Measurements from ENCODE around the gene RANBP9.

Gene RANBP9

GRCh38 chr6:13604546-13605416 lies 106.9 kb downstream of the RANBP9 start:
- DNase-seq = no peak

- DNase-seq = no peak
Measured at GRCh38 chr6:13604135-13604534, 107.5 kb downstream of the RANBP9 start.

- DNase-seq = no peak
Measured at GRCh38 chr6:13600036-13600435, 111.6 kb downstream of the RANBP9 start.

DNA sequence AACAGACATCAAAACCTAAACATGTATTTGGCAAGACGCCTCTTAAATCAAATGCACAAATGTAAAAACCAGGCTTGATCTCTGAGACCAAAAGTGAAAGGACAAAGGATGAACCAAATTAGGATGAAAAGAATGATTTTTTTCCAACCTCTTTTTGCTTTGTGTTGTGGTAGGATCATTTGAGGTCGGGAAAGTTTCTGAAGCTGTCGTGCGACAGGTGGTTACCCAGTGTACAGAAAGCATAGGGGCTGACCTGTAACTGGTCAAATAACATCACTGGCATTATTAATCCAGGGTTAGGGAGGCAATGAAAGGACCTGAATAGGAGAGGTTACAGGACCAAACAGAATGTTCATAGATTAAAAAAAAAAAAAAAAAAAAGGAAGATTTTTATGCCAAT lies 114.6 kb downstream of the RANBP9 start:
- DNase-seq = no peak

GRCh38 chr6:13593720-13594119 lies 117.9 kb downstream of the RANBP9 start:
- no peak for DNase-seq

- DNase-seq = no peak
Measured at GRCh38 chr6:13593103-13593502, 118.5 kb downstream of the RANBP9 start.

DNA sequence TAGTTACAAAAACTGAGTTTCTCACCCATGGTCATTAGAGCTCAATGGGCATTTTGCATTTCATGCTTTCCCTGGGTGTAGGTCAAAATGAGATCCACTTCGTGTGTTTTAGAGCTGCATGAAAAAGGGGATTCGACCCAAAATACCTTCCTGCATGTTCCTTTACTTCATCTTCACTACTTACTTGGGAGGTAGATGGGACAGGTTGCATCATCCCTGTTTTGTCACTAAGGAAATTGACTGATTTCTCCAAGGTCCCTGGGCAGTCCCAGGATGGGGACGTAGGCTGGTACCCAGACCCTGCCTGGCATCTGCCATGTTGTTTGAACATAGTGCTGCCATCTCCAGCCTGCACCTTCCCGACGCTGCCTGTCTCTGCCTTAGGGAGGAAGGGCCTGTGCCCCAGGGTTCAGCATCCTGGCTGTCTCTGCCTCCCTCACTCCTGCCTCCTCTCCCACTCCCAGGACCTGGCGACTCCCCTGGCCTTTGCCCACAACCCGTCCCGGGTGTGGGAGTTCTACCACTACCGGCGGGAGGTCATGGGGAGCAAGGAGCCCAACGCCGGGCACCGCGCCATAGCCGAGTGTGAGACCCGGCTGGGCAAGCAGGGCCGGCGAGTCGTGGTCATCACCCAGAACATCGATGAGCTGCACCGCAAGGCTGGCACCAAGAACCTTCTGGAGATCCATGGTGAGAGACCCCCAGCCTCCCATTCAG lies 120.3 kb downstream of the RANBP9 start:
- no peak for DNase-seq

- no peak for DNase-seq
Measured at GRCh38 chr6:13590574-13591153, 121.0 kb downstream of the RANBP9 start.

- no peak for DNase-seq
Measured at GRCh38 chr6:13589801-13590200, 121.8 kb downstream of the RANBP9 start.

DNA sequence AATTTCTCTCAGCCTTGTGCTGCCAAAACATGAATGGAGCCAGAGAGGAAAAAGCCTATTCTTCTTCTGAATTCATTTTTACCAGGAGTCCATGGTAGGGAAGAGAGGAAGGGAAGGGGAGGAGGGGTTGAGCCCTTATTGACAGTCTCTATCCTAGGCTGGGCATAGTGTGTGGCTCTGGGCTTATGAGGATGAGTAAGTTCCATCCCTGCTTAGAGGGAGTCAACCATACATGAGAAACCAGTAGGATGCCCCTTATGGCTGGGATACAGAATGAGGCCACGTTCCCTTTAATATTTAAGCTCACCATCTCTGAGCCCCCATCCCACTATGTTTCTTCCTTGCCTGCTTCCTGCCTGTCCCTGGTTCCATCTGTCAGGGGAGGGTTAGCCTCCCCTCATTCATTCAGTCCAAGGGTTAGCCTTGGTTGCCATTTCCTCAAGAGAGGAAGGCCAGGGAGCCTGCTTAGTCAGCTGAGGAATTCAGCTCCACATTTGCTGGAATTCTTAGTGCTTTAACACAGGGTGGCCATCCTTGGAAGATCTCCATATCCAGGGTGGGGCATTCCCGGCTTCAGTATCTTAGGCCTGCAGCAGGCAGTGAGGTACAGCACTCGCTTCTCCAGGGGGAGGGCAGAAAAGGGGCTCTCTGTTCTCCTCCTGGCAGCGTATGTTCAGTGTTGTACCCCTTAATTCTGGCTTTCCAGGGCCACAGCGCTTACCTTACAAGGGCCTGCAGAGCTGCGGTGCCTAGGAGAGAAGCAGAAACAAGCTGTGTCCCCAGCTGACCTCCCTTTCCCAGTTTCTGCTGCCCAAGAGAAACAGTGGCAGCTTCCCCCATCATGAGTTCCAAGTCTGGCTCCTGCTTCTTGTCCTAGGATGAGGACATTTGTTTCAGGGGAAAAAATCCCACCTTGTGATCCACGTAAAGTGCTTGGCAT lies 124.8 kb downstream of the RANBP9 start:
- no peak for DNase-seq

DNA sequence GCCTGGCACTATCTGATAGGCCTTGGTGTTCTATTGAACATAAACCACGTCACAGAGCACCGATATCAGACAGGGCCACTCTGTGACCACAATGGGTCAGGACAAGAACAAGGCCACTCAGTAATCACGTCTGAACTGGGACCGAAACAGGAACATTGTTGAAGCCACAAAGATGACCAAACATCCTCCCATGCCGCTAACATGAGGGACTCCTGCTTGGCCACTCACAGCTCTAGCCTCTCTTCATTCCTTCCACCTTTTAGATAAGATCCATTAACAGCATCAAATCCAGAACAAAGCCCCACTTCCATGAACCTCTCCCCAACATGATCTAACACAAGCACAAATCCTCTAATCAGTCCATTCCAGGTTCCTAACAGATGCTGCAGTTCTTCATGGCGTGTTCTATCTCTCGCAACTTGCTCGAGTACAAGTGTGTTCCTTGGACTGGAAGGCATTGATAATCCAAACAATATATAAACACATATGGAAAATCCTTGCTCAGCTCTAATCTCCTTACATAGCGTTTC lies 129.9 kb downstream of the RANBP9 start:
- peak in 5 of 58 donors; percentile 7 to 31 (median 9) for DNase-seq

DNA sequence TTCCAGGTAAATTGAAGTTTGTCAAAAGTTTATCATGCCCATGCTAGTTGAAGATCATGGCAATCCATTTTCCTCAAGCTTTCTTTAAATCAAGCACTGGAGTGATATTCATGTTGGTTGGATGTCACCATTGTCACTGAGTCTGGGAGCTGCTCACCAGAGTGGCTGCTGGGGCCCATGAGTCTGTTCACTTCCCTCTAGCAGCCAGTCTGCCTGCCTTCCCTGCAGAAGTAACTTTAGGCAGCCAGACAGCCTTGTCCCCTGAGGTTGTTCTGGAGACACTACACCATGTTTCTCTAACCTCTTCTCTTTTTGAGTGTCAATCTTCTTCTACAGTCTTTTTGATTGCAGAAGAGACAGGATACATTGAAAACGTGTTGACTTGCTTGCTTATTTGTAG lies 131.7 kb downstream of the RANBP9 start:
- no peak for DNase-seq

DNA sequence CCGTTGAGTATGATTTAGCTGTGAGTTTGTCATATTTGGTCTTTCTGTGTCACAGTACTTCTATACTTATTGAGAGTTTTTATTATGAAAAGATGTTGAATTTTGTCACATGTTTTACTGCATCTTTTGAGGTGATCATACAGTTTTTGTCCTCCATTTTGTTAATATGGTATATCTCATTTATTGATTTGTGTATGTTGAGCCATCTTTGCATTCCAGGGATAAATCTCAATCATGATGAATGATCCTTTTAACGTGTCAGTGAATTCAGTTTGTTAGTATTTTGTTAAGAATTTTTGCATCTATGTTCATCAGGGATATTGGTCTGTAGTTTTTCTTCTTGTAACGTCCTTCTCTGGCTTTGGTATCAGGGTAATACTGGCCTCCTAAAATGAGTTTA lies 133.7 kb downstream of the RANBP9 start:
- no peak for DNase-seq

GRCh38 chr6:13576017-13576416 lies 135.6 kb downstream of the RANBP9 start:
- no peak for DNase-seq

DNA sequence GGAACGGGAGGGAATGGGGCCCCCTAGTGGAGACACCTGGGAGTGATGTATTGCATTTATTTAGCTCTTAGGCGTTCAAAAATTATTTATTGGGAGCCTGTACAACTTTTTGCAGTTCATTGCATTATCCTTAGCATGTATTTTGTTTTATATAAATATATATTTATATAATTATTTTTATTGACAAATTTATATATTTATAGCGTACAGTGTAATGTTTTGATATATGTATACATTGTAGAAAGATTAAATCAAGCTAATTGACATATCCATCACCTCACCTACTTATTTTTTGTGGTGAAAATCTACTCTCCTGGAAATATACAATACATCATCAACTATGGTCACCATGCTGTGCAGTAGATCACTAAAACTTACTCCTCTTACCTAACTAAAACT lies 136.3 kb downstream of the RANBP9 start:
- no peak for DNase-seq

DNA sequence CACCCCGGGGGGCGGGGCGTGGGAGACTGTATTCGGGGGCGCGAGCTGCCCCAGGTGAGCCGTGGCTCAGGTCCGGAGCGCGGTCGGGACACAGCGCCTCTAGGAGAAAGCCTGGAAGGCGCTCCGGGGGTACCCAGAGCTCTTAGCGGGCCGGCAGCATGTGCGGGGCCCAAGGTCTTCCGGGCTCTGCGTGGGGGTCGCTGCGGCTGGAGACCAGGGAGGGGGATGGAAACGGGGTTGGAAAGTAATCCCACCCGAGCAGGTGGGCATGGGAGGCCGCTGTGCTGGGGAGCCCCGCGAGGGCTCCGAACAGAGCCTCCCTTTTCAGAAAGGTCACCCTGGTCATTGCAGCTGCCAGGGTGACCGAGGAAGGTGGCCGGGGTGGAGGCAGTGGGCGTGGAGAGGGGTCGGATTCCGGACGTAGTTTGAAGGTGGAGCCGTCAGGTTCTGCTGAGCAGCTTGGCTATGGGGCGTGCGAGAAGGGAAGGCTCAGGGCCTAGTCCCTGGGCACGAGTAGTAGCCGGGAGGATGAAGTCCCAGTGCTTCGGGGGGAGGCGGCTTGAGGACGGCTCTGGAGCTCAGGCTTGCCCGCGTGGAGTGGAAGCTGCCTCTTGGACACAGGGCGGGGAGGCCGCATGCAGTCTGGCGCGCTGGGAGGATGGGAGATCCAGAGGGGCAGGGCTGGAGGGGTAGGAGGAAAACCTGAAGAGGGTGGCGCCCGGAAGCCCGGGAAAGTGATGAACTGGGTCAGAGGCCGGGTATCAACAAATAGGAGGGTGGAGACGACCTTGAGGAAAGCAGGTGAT lies 136.9 kb downstream of the RANBP9 start, which contains the start of gene SIRT5:
TSS of gene SIRT5 (plus strand) at position 31 of the 806 bp plus-strand sequence. CDS start 9,510 bp downstream, outside the sequence.
- DNase-seq = peak in 57 of 58 donors; percentile 30 to 84 (median 66)

DNA sequence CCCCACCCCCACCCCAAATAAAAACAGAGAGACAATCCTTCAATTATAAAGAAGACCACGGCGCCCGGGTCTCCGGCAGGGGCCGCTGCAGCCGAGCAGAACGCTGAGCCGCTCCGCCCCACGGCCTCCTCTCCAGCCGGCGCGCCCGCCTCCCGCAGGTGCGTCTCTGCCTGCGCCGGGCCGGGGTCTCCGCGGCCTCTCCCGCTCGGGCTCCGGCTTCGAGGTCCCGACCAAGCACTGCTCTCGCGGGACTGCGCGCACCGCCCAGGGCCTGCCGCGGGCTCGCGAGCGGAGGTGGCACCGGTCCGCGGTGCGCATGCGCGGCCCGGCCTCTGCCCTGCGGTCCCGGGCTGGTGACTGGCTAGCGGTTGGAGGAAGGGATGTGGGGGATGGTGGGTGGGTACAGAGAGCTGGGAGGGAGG lies 137.5 kb downstream of the RANBP9 start:
- peak; percentile 18 to 91 (median 85) for DNase-seq

DNA sequence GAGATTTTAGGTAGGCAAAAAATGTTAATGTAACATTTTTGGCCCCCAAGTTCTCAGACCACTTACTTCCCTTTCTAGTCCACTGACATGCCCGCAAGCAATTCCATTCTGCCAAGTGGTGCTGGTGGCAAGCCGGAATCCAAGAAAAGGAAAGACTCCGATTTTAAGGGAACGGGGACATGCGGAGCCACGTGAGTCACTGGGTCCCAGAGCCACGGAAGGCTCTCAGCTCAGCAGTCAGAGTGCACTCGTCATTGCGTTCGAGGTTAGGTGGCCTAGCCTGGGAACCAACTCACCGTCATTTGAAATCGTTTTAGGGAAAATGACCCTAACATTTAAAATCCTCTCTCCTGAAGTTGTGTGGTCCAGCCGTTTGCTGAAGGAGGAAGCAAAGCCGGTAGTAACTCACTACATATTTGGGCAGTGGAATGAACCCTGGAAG lies 137.9 kb downstream of the RANBP9 start:
- peak in 24 of 58 donors; percentile 8 to 59 (median 38) for DNase-seq

DNA sequence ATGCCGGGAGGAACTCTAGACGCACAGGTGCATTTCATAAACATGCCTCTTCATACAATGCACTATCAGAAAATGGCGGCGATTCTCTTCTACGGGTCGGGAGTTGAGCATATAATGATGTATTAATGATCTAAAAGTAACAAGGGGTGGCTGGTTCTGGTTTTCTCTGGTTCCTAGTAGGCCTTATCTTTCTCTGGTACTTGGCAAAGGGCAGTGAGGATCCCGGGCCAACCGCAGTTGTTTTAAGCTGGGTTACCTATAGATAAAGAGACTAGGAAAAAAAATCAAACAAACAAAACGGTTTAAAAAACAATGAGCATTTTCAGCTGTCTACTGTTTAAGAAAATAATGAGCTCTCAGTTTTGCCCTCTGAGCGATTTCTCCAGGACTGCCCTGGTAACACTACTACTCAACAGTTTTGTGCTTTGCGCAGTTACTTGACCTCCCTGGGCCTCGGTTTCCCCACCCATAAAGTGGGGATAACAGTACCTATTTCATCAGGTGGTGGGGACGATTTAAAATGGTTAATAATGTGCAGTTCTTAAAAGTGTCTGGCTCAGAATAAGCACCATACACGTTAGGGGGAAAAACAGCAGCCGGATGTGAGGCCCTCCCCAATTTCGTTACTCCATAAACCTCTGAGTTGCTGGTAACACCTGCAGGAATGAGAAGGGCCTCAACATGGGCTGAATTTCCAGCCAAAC lies 138.5 kb downstream of the RANBP9 start:
- DNase-seq = no peak

Measured in anterior cingulate cortex (tissue), 58 donors.